GM20000 (cell line): ENCODE data around the gene KCNJ18.
A peak's percentile ranks its signal among the peaks of the same experiment; 100 is the strongest.
"Not testable (repeated sequence)": the region's sequence is repeated elsewhere in the genome, so short reads cannot be mapped to it uniquely, and the experiment has no call there.

Source experiments
- DNase-seq: peaks from one replicate; pipeline ENCODE4 v3.0.0; 2012; ENCODE audit warnings: low spot score
- CTCF ChIP-seq: IDR thresholded peaks from 2 replicates; pipeline ENCODE4 v1.5.1; 2012; ENCODE audit warnings: mild to moderate bottlenecking, control low read depth; ENCODE audit errors: extremely low read depth, missing control alignments

The KCNJ18 gene

GRCh38 chr17:21699573-21700236 lies 7.4 kb downstream of the KCNJ18 start:
- DNase-seq: not testable (repeated sequence)

GRCh38 chr17:21701090-21701489 lies 8.8 kb downstream of the KCNJ18 start:
- not testable (repeated sequence) for DNase-seq

- DNase-seq: not testable (repeated sequence)
Measured at GRCh38 chr17:21702029-21702428, 9.7 kb downstream of the KCNJ18 start.

GRCh38 chr17:21702521-21702920 lies 10.2 kb downstream of the KCNJ18 start:
- not testable (repeated sequence) for DNase-seq

- DNase-seq: not testable (repeated sequence)
Measured at GRCh38 chr17:21702940-21703640, 10.8 kb downstream of the KCNJ18 start.

- not testable (repeated sequence) for DNase-seq
Measured at GRCh38 chr17:21703891-21704872, 11.9 kb downstream of the KCNJ18 start.

GRCh38 chr17:21705021-21705601 lies 12.8 kb downstream of the KCNJ18 start:
- DNase-seq: no peak
- no peak for TF ChIP-seq CTCF

GRCh38 chr17:21705746-21706145 lies 13.4 kb downstream of the KCNJ18 start:
- DNase-seq: not testable (repeated sequence)

- not testable (repeated sequence) for DNase-seq
Measured at GRCh38 chr17:21706546-21706945, 14.2 kb downstream of the KCNJ18 start.

- not testable (repeated sequence) for DNase-seq
Measured at GRCh38 chr17:21707131-21707530, 14.8 kb downstream of the KCNJ18 start.

GRCh38 chr17:21707711-21708611 lies 15.6 kb downstream of the KCNJ18 start:
- not testable (repeated sequence) for DNase-seq

GRCh38 chr17:21708612-21709535 lies 16.6 kb downstream of the KCNJ18 start:
- DNase-seq: peak; percentile 1

- DNase-seq: not testable (repeated sequence)
Measured at GRCh38 chr17:21709994-21710393, 17.7 kb downstream of the KCNJ18 start.

GRCh38 chr17:21710486-21710885 lies 18.2 kb downstream of the KCNJ18 start:
- DNase-seq: not testable (repeated sequence)
